IMR-90 (cell line): Measurements from ENCODE around the gene SCN10A. TPM values are rescaled to one million over a fixed set of nuclear protein-coding genes. Genes with fewer than 3 reads are reported as not detected.

Source experiments
- ATAC-seq: fragments of 200-7000 bp; cut with Tn5 transposase; 2 replicates; pipeline ENCODE4 v1.9.1; 2020; ENCODE audit warnings: low read depth, mild to moderate bottlenecking, moderate library complexity
- BruUV-seq: library from RNA; stranded (reverse); fragments of 400-500 nt; replicated peaks from 2 replicates; lab custom pipeline; 2021; lab: Mats Ljungman, UMichigan
- CTCF ChIA-PET: fragments of 300-600 bp; formaldehyde crosslinking; extraction: SDS; loops from one replicate; lab custom pipeline; 2021; ENCODE audit warnings: antibody characterized with exemption; lab: Yijun Ruan, JAX
- POLR2A ChIA-PET: fragments of 300-600 bp; sonication (Branson Sonifier 250); formaldehyde crosslinking; loops from one replicate; lab custom pipeline; 2022; ENCODE audit warnings: antibody characterized with exemption; ENCODE audit not compliant: unreplicated experiment; lab: Charles Lee
- DNase-seq: peaks from one replicate; pipeline ENCODE4 v3.0.0; 2013
- H2AFZ ChIP-seq: replicated peaks from 2 replicates; pipeline ENCODE3; 2013; ENCODE audit warnings: low read length, mild to moderate bottlenecking; ENCODE audit not compliant: poor library complexity
- H2AK5ac ChIP-seq: 2 replicates; pipeline ENCODE4 v1.6.1; 2013; ENCODE audit warnings: low read depth, low read length, inconsistent platforms
- H2AK9ac ChIP-seq: replicated peaks from 2 replicates; pipeline ENCODE3; 2013; ENCODE audit warnings: mild to moderate bottlenecking, low read depth, low read length, moderate library complexity; ENCODE audit not compliant: poor library complexity
- H2BK120ac ChIP-seq: 2 replicates; pipeline ENCODE4 v1.6.1; 2013; ENCODE audit warnings: low read depth, low read length, inconsistent platforms
- H2BK15ac ChIP-seq: 3 replicates; pipeline ENCODE4 v1.6.1; 2013; ENCODE audit warnings: low read depth, low read length, inconsistent platforms
- H2BK20ac ChIP-seq: 2 replicates; pipeline ENCODE4 v1.6.1; 2013; ENCODE audit warnings: low read depth, mild to moderate bottlenecking, inconsistent platforms, low read length, moderate library complexity
- H2BK5ac ChIP-seq: 2 replicates; pipeline ENCODE4 v1.6.1; 2013; ENCODE audit warnings: mild to moderate bottlenecking, low read depth, low read length, inconsistent platforms; ENCODE audit not compliant: poor library complexity, severe bottlenecking
- H3K14ac ChIP-seq: replicated peaks from 2 replicates; pipeline ENCODE4 v1.6.1; 2013; ENCODE audit warnings: low read depth, low read length, inconsistent platforms
- H3K18ac ChIP-seq: 2 replicates; pipeline ENCODE4 v1.6.1; 2013; ENCODE audit warnings: low read depth, low read length, control low read depth
- H3K23ac ChIP-seq: 2 replicates; pipeline ENCODE4 v1.6.1; 2013; ENCODE audit warnings: low read depth, low read length, inconsistent platforms
- H3K27ac ChIP-seq: 2 replicates; pipeline ENCODE4 v1.5.1; 2013; ENCODE audit warnings: mild to moderate bottlenecking, control low read depth, low read length; ENCODE audit not compliant: insufficient read depth
- H3K27me3 ChIP-seq: 2 replicates; pipeline ENCODE4 v1.6.1; 2013; ENCODE audit warnings: low read length; ENCODE audit not compliant: control insufficient read depth, insufficient read depth
- H3K36me3 ChIP-seq: 2 replicates; pipeline ENCODE4 v1.6.1; 2013; ENCODE audit warnings: low read length, mixed read lengths; ENCODE audit not compliant: control insufficient read depth, insufficient read depth
- H3K4ac ChIP-seq: 2 replicates; pipeline ENCODE4 v1.6.1; 2013; ENCODE audit warnings: low read depth, low read length, inconsistent platforms
- H3K4me1 ChIP-seq: 2 replicates; pipeline ENCODE4 v1.6.1; 2013; ENCODE audit warnings: low read length, mixed read lengths; ENCODE audit not compliant: control insufficient read depth, insufficient read depth
- H3K4me2 ChIP-seq: 2 replicates; pipeline ENCODE4 v1.6.1; 2013; ENCODE audit warnings: low read depth, mild to moderate bottlenecking, control low read depth, low read length, moderate library complexity
- H3K4me3 ChIP-seq: 2 replicates; pipeline ENCODE4 v1.5.1; 2013; ENCODE audit warnings: low read depth, mild to moderate bottlenecking, control low read depth, low read length, moderate library complexity; ENCODE audit not compliant: insufficient read depth
- H3K56ac ChIP-seq: 2 replicates; pipeline ENCODE4 v1.6.1; 2013; ENCODE audit warnings: low read length, inconsistent platforms; ENCODE audit not compliant: insufficient read depth; ENCODE audit errors: extremely low read depth
- H3K79me1 ChIP-seq, 2 experiments: 2 replicates each; pipeline ENCODE4 v1.6.1; 2013; ENCODE audit warnings: low read length in 2 of 2, inconsistent platforms in 1 of 2, low read depth in 1 of 2
- H3K9ac ChIP-seq: 2 replicates; pipeline ENCODE4 v1.6.1; 2013; ENCODE audit warnings: low read depth, low read length, control low read depth
- H3K9me1 ChIP-seq: 2 replicates; pipeline ENCODE4 v1.6.1; 2013; ENCODE audit warnings: low read length, inconsistent platforms; ENCODE audit not compliant: insufficient read depth
- H3K9me3 ChIP-seq: 2 replicates; pipeline ENCODE4 v1.6.1; 2013; ENCODE audit warnings: low read length; ENCODE audit not compliant: control insufficient read depth, insufficient read depth
- H4K20me1 ChIP-seq: 2 replicates; pipeline ENCODE4 v1.6.1; 2013; ENCODE audit warnings: low read length, inconsistent platforms; ENCODE audit not compliant: insufficient read depth
- H4K5ac ChIP-seq: 2 replicates; pipeline ENCODE4 v1.6.1; 2013; ENCODE audit warnings: mild to moderate bottlenecking, low read depth, low read length, control low read depth
- H4K8ac ChIP-seq, 2 experiments: 2 replicates each; pipeline ENCODE4 v1.6.1; 2013; ENCODE audit warnings: low read depth in 2 of 2, low read length in 2 of 2, control low read depth in 1 of 2, inconsistent platforms in 1 of 2
- H4K91ac ChIP-seq: 2 replicates; pipeline ENCODE4 v1.6.1; 2013; ENCODE audit warnings: low read depth, low read length, inconsistent platforms; ENCODE audit not compliant: insufficient read depth
- BHLHE40 ChIP-seq: fragments of 150-350 bp; IDR thresholded peaks from 2 replicates; pipeline ENCODE4 v1.6.1; 2016; ENCODE audit warnings: mild to moderate bottlenecking, low read depth, low read length
- CEBPB ChIP-seq: IDR thresholded peaks from 2 replicates; pipeline ENCODE4 v1.6.1; 2012; ENCODE audit warnings: low read depth, low read length, improper control_type of control experiment
- MAFK ChIP-seq: IDR thresholded peaks from 2 replicates; pipeline ENCODE4 v1.6.1; 2012; ENCODE audit warnings: low read depth, low read length, improper control_type of control experiment
- MXI1 ChIP-seq: IDR thresholded peaks from 2 replicates; pipeline ENCODE4 v1.6.1; 2012; ENCODE audit warnings: low read depth, mild to moderate bottlenecking, low read length, moderate library complexity, borderline replicate concordance
- dilution Hi-C: fragments of 300-500 bp; cut with HindIII; formaldehyde crosslinking; loops from one replicate; pipeline ENCODE4 v1.14.3; 2018; ENCODE audit warnings: low sequenced_read_pairs; ENCODE audit not compliant: unreplicated experiment
- in situ Hi-C: fragments of 300-500 bp; cut with MboI; formaldehyde crosslinking; loops from 3 replicates; pipeline ENCODE4 v1.14.3; 2019; ENCODE audit warnings: low sequenced_read_pairs, inconsistent platforms, mixed read lengths
- intact Hi-C: fragments of 100-400 bp; cut with micrococcal nuclease; formaldehyde crosslinking; loops from 2 replicates; pipeline ENCODE4 v1.10.0; 2022
- polyA plus RNA-seq, 3 experiments: library from polyadenylated mRNA; depleted of rRNA; stranded (reverse); fragments of >200 nt; gene quantifications; 2 replicates each; pipeline ENCODE4 v1.2.3, GENCODE V29; 2012; ENCODE audit warnings: low replicate concordance in 1 of 3
- total RNA-seq: library from RNA; depleted of rRNA; stranded (reverse); fragments of >200 nt; gene quantifications from 2 replicates; pipeline ENCODE4 v1.2.3, GENCODE V29; 2012
- TF ChIP-seq, protein P1 (sequence below): fragments of 150-350 bp; IDR thresholded peaks from 2 replicates; pipeline ENCODE4 v1.6.1; 2016; ENCODE audit warnings: low read depth, mild to moderate bottlenecking, low read length, moderate library complexity, borderline replicate concordance

SCN10A gene
- total and polyA plus RNA-seq, 2 of the 4 experiments (the other 2 are of a cell fraction) = not detected

DNA sequence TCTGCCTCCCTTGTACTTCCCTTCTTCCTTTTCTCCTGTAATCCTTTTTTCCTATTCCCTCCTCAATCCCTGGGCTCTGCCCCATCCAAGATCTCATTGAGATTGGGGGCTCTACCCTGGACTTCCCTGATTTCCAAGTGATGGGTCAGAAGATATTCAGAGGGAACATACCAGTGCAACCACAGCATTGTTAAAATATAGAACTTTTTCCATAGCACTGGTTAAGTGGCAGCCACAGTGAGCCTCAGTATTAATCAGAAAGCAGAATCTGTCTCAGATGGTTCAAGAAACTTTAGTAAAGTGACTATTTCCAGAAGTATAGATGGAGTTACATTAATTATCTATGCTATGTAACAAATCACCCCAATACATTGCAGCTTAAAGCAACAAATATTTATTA is 18.7 kb upstream of the SCN10A start:
- Histone ChIP-seq H3K9me1 (peaks cover 30% of the 10 kb centered on the region), H4K20me1 (no peaks in the 10 kb centered on the region), H2BK5ac (peak overlapping the region; percentile 61), H4K91ac (peak overlapping the region; percentile 93), H3K14ac (peak overlapping the region; percentile 80), H4K5ac (peak overlapping the region; percentile 20), H3K27ac (peak overlapping the region; percentile 59), H3K4me1 (peaks cover 25% of the 10 kb centered on the region), H3K56ac (peak overlapping the region; percentile 90), H3K27me3 (no peaks in the 10 kb centered on the region), H3K4me3 (no peak overlapping the region), H3K4ac (peak overlapping the region; percentile 95), H3K36me3 (no peaks in the 10 kb centered on the region), H3K4me2 (no peak overlapping the region), H3K23ac (peak overlapping the region; percentile 79), H2BK20ac (peak overlapping the region; percentile 99), H3K9me3 (no peaks in the 10 kb centered on the region), H3K9ac (no peak overlapping the region), H2BK120ac (peak overlapping the region; percentile 98), H2AK5ac (peak overlapping the region; percentile 82), H2AFZ (peak overlapping the region; percentile 79), H4K8ac (peak overlapping the region; percentile 67 to 94), H3K18ac (peak overlapping the region; percentile 78), H2AK9ac (peak overlapping the region; percentile 76), H3K79me1 (no peaks in the 10 kb centered on the region), H2BK15ac (peak overlapping the region; percentile 81)
- DNase-seq = no peak
- BruUV-seq = no TSS peak
- peak; percentile 18 for ATAC-seq
- CTCF ChIA-PET = interaction anchor here (1.4 to 2.2 kb wide), 2 partner anchors 9 to 165 kb away, joined by 4 to 10 read pairs; no protein-coding TSS in a partner anchor
- in situ Hi-C loops (loop anchor here (10.0 kb wide), 1 partner anchor 100 kb away; no protein-coding TSS in a partner anchor), dilution Hi-C loops (no loop called here), intact Hi-C loops (no loop called here)
- POLR2A ChIA-PET = no interaction called here
- no peak for TF ChIP-seq BHLHE40
- TF ChIP-seq MAFK = no peak
- no peak for TF ChIP-seq MXI1
- TF ChIP-seq, protein P1, sequence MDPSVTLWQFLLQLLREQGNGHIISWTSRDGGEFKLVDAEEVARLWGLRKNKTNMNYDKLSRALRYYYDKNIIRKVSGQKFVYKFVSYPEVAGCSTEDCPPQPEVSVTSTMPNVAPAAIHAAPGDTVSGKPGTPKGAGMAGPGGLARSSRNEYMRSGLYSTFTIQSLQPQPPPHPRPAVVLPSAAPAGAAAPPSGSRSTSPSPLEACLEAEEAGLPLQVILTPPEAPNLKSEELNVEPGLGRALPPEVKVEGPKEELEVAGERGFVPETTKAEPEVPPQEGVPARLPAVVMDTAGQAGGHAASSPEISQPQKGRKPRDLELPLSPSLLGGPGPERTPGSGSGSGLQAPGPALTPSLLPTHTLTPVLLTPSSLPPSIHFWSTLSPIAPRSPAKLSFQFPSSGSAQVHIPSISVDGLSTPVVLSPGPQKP = no peak
- no peak for TF ChIP-seq CEBPB
